Ascending aorta (tissue), 2 donors: ENCODE data around the gene EMP1. TPM values are rescaled to one million over a fixed set of nuclear protein-coding genes. Genes with fewer than 3 reads are reported as not detected.

Experiments used
- DNase-seq, 2 donors: peaks; one replicate each; pipeline ENCODE4 v3.0.0-alpha.2; 2019; ENCODE audit warnings: low spot score in 2 of 2
- H3K27ac ChIP-seq, 2 donors: fragments of 200-600 bp; sonication (generic); one replicate each; pipeline ENCODE4 v1.5.1; 2016 to 2017; ENCODE audit warnings: mild to moderate bottlenecking in 1 of 2
- H3K27me3 ChIP-seq: fragments of 200-600 bp; sonication (generic); one replicate; pipeline ENCODE4 v1.5.1; 2017
- H3K36me3 ChIP-seq, 2 donors: fragments of 200-600 bp; sonication (generic); one replicate each; pipeline ENCODE4 v1.5.1; 2016
- H3K4me1 ChIP-seq, 2 donors: fragments of 200-600 bp; sonication (generic); one replicate each; pipeline ENCODE4 v1.5.1; 2016 to 2017; ENCODE audit warnings: mild to moderate bottlenecking in 1 of 2
- H3K4me3 ChIP-seq, 2 donors: fragments of 200-600 bp; sonication (generic); one replicate each; pipeline ENCODE4 v1.5.1; 2016 to 2017; ENCODE audit warnings: mild to moderate bottlenecking in 1 of 2
- H3K9me3 ChIP-seq, 2 donors: fragments of 200-600 bp; sonication (generic); one replicate each; pipeline ENCODE4 v1.5.1; 2016
- intact Hi-C: fragments of 100-400 bp; cut with DNase I; formaldehyde crosslinking; loops from one replicate; pipeline ENCODE4 v1.15.1; 2023
- total RNA-seq: library from RNA; depleted of rRNA; stranded (reverse); fragments of >200 nt; gene quantifications from one replicate; pipeline ENCODE4 v1.1.0, GENCODE V29; 2016
- TF ChIP-seq, protein P1 (sequence below), 3 experiments: fragments of 200-600 bp in 2 of 3; fragments of 450-650 bp in 1 of 3; sonication (generic) in 2 of 3; IDR thresholded peaks; one replicate each; pipeline ENCODE4 v1.5.1; 2016 to 2019; ENCODE audit warnings: antibody characterized with exemption in 3 of 3, mild to moderate bottlenecking in 1 of 3, moderate library complexity in 1 of 3

EMP1 gene
- total RNA-seq, 1 donor from 2014 or later = 588 TPM

DNA sequence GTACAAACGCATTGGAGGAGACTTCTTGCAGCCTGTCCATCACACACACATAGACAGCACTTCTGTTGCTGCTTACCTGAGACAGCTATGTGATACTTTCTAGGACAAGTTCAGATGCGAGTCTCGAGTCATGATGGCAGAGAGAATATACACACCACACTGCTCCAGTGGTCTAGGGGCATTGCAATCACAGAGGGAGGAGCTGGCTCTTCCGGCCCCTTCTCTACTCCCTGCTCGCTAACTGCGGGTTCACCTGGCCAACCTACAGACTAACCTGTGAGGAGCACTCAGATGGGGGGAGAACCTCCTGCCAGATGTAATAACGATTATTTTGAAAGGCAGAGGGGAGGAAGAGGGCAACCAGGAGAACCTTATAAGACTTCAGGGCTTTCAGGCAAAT, 30.7 kb downstream of the EMP1 start:
- Histone ChIP-seq H3K36me3 (no peaks in the 10 kb centered on the region), H3K27ac (no peak overlapping the region), H3K4me3 (no peak overlapping the region), H3K9me3 (no peaks in the 10 kb centered on the region), H3K4me1 (no peaks in the 10 kb centered on the region), H3K27me3 (no peaks in the 10 kb centered on the region)
- no peak for DNase-seq
- intact Hi-C loops = no loop called here
- TF ChIP-seq, protein P1, sequence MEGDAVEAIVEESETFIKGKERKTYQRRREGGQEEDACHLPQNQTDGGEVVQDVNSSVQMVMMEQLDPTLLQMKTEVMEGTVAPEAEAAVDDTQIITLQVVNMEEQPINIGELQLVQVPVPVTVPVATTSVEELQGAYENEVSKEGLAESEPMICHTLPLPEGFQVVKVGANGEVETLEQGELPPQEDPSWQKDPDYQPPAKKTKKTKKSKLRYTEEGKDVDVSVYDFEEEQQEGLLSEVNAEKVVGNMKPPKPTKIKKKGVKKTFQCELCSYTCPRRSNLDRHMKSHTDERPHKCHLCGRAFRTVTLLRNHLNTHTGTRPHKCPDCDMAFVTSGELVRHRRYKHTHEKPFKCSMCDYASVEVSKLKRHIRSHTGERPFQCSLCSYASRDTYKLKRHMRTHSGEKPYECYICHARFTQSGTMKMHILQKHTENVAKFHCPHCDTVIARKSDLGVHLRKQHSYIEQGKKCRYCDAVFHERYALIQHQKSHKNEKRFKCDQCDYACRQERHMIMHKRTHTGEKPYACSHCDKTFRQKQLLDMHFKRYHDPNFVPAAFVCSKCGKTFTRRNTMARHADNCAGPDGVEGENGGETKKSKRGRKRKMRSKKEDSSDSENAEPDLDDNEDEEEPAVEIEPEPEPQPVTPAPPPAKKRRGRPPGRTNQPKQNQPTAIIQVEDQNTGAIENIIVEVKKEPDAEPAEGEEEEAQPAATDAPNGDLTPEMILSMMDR (IDR thresholded peaks at IDR 0.05) = no peak

DNA sequence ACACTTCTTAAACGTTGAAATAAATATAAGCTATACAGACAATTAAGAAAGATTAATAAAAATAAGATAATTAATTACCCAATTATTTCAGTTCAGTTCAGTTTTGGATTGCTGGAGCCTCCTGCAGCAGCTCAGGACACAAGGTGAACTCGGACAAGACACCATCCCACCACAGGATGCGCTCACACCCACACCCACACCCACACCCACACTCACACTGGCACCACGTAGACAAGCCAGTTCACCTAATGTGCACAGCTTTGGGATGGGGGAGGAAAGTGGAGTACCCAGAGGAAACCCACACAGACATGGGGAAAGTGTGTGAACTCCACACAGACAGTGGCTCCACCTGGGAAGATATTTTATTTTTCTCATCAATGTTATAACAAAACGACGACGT, 32.1 kb downstream of the EMP1 start:
- Histone ChIP-seq H3K4me3 (no peak overlapping the region), H3K9me3 (no peaks in the 10 kb centered on the region), H3K4me1 (no peaks in the 10 kb centered on the region), H3K36me3 (no peaks in the 10 kb centered on the region), H3K27ac (no peak overlapping the region), H3K27me3 (no peaks in the 10 kb centered on the region)
- TF ChIP-seq, protein P1 (IDR thresholded peaks at IDR 0.05) = no peak
- no peak for DNase-seq
- intact Hi-C loops = no loop called here

DNA sequence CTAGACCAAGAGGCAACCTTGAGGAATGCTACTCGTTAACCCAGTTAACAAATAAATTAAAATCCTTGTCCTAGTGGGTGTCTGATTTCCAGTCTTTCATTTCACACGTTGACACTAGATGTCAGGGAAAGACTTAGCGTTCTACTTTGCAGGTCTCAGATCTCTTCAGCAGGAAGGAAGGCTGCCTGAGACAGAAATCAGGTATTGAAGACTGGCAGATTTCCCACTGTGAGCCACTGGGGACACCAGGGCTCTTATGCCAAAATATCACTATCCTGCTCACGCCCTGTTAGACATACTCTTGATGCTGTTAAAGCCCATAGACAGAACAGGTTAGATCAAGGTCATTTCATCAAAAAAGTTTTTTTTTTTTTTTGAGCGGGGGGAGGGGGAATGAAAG, 33.0 kb downstream of the EMP1 start:
- Histone ChIP-seq H3K27me3 (no peaks in the 10 kb centered on the region), H3K9me3 (no peaks in the 10 kb centered on the region), H3K36me3 (no peaks in the 10 kb centered on the region), H3K4me1 (no peaks in the 10 kb centered on the region), H3K27ac (no peak overlapping the region), H3K4me3 (no peak overlapping the region)
- no peak for DNase-seq
- TF ChIP-seq, protein P1 (IDR thresholded peaks at IDR 0.05) = no peak
- intact Hi-C loops = no loop called here

DNA sequence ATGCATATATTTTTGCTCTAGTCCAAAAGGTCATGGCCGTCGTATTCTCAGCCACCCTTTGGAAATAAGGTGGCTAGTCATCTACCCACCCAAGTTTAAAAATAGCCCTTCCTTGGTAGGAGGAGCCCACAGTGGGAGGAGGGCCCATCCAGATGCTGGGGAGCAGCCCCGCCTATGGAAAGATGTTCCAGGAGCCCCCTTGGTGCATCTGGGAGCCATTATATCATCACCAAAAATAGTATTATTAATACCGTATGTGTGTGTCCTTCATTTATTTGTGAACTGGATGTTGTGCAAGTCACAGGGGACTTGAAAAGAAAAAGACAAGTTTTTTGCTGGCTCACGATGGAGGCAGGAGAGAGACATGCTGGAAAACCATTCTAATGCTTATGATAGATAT, 34.0 kb downstream of the EMP1 start:
- no peaks in the 10 kb centered on the region for H3K4me1 ChIP-seq
- intact Hi-C loops = no loop called here
- TF ChIP-seq, protein P1 (IDR thresholded peaks at IDR 0.05) = no peak
- no peaks in the 10 kb centered on the region for H3K27me3 ChIP-seq
- no peaks in the 10 kb centered on the region for H3K36me3 ChIP-seq
- DNase-seq = no peak
- no peaks in the 10 kb centered on the region for H3K9me3 ChIP-seq
- H3K4me3 ChIP-seq = no peak overlapping the region
- no peak overlapping the region for H3K27ac ChIP-seq

DNA sequence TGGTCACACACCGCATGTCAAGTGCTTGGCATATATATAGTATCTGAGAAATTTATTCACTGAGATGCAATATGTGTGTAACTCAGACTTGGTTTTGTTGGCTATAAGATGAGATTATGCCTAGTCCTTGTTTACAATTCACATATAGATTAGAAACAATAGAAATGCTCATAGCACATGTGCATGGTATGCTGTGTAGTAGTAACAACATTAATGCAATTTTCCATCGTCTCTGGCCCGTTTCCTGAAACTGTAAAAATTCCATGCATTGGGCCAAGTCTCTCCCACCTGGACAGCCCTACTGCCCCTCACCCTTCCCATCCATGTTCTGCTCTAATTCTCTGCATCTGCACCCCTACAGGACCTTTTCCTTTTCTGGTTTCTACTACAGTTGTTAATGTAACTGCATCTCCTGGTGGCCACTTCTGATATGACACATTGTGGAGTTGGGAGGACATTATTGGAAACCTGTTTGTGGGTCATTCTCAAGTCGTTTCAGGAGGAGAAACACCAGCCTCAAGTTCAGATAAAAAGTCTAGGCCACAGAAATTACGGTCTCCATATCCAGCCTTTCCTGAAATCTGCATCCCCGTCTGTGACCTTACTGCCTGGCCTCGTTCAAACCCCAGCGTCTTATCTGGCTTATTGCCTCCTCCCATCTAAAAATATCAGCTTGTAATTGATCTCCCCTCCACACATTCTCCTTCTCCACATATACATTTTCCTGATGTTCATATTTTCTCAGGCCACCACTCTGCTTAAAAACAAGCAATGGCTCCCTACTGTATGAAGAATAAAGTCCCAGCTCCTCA, 37.5 kb downstream of the EMP1 start:
- no peak for DNase-seq
- Histone ChIP-seq H3K27me3 (no peaks in the 10 kb centered on the region), H3K4me1 (no peaks in the 10 kb centered on the region), H3K27ac (no peak overlapping the region), H3K9me3 (no peaks in the 10 kb centered on the region), H3K36me3 (no peaks in the 10 kb centered on the region), H3K4me3 (no peak overlapping the region)
- intact Hi-C loops = no loop called here
- TF ChIP-seq, protein P1 (IDR thresholded peaks at IDR 0.05) = peak; percentile 58 to 76 (median 62)
